ENCODE data around the gene PTPRR. TPM values are rescaled to one million over a fixed set of nuclear protein-coding genes. Genes with fewer than 3 reads are reported as not detected.
A peak's percentile ranks its signal among the peaks of the same experiment; 100 is the strongest.

PTPRR gene
- total and polyA plus RNA-seq, 12 donors: 0.20 to 1.7 (median 0.74) TPM

- no peak overlapping the region for H3K4me3 ChIP-seq
- H3K27ac ChIP-seq: peak overlapping the region in 3 of 10 donors; percentile 18 to 56 (median 18)
- DNase-seq: no peak
- intact Hi-C loops (cut with DNase I): loop anchor here in 2 of 10 donors (10.0 kb wide), 1 partner anchor 49 kb away; no protein-coding TSS in a partner anchor
- TF ChIP-seq, protein P1, sequence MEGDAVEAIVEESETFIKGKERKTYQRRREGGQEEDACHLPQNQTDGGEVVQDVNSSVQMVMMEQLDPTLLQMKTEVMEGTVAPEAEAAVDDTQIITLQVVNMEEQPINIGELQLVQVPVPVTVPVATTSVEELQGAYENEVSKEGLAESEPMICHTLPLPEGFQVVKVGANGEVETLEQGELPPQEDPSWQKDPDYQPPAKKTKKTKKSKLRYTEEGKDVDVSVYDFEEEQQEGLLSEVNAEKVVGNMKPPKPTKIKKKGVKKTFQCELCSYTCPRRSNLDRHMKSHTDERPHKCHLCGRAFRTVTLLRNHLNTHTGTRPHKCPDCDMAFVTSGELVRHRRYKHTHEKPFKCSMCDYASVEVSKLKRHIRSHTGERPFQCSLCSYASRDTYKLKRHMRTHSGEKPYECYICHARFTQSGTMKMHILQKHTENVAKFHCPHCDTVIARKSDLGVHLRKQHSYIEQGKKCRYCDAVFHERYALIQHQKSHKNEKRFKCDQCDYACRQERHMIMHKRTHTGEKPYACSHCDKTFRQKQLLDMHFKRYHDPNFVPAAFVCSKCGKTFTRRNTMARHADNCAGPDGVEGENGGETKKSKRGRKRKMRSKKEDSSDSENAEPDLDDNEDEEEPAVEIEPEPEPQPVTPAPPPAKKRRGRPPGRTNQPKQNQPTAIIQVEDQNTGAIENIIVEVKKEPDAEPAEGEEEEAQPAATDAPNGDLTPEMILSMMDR (IDR thresholded peaks at IDR 0.05): no peak
- H3K4me1 ChIP-seq: peaks cover 0 to 82% (median 5%) of the 10 kb centered on the region in 9 donors
- 17 to 28% methylated on average over 5 of the region's 5 CpGs for WGBS, 2 donors
- peak in 1 of 8 donors; percentile 62 for ATAC-seq
- peaks cover 0 to 3% (median 0%) of the 10 kb centered on the region in 9 donors for H3K36me3 ChIP-seq
- no peaks in the 10 kb centered on the region for H3K9me3 ChIP-seq
- H3K27me3 ChIP-seq: peaks cover 0 to 17% (median 0%) of the 10 kb centered on the region in 7 donors
Observed at GRCh38 chr12:70615174-70615866, 305.2 kb downstream of the PTPRR start.

DNA sequence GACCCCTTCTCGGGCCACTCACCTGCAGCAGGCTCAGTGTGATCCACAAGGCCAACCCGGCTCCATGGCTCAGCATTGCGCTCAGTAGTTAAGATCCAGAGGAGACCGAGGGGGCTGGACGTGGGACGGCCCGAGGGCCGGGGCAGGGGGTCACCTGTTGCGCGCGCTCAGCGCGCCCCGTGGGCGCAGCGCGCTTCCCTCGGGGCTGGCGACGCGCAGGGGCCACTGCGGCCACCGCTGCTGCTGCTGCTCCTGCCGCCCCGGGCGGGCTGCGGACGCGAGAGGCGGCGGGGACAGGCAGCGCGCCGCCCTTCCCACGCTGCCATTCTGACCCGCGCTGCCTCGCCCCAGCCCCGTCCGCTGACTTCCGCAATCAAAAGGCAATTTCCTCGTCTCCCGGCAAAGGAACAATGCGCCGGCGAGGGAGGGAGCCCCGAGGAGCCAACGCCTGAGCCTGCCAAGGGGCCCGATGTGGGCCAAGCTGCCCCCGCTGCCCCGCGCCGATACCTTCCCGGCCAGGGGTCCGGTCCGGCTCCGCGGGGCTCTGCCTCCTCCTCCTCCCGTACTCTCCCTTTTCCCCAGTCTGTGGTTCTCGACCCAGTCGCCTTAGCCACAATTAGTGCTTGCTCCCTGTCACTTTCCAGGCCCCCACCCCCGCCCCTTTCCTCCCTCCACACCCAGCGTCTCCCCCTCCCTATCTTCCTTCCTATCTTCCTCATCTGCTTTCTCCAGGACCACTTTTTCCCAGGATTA is 310.6 kb downstream of the PTPRR start:
- peak; percentile 84 to 94 (median 88) for ATAC-seq
- Histone ChIP-seq H3K4me3 (peak overlapping the region; percentile 42 to 69 (median 60)), H3K27me3 (peaks cover 0 to 49% (median 19%) of the 10 kb centered on the region in 7 donors), H3K9me3 (no peaks in the 10 kb centered on the region), H3K36me3 (peaks cover 0 to 9% (median 0%) of the 10 kb centered on the region in 9 donors), H3K27ac (peak overlapping the region; percentile 68 to 90 (median 83)), H3K4me1 (peaks cover 0 to 57% (median 8%) of the 10 kb centered on the region in 9 donors)
- DNase-seq: peak; percentile 64 to 74
- intact Hi-C loops (cut with DNase I): loop anchor here in 5 of 10 donors (5.0 to 10.0 kb wide), 2 partner anchors 37 to 55 kb away; no protein-coding TSS in a partner anchor
- TF ChIP-seq, protein P1 (IDR thresholded peaks at IDR 0.05): no peak
- WGBS, 2 donors: 1 to 2% methylated on average over 60 to 63 of the region's 63 CpGs

GRCh38 chr12:70609203-70609602 is 311.3 kb downstream of the PTPRR start:
- intact Hi-C loops (cut with DNase I): loop anchor here in 1 of 10 donors (10.0 kb wide), 1 partner anchor 56 kb away; no protein-coding TSS in a partner anchor
- peak in 5 of 8 donors; percentile 4 to 29 (median 15) for ATAC-seq

More at GRCh38 chr12:70609203-70609602, 311.3 kb downstream of the PTPRR start:
- H3K27ac ChIP-seq: peak overlapping the region; percentile 68 to 90 (median 83)
- no peak for DNase-seq
- 48 to 60% methylated on average over 2 of the region's 2 CpGs for WGBS, 2 donors
- no peaks in the 10 kb centered on the region for H3K9me3 ChIP-seq
- H3K4me3 ChIP-seq: peak overlapping the region; percentile 42 to 69 (median 60)
- peaks cover 0 to 49% (median 19%) of the 10 kb centered on the region in 7 donors for H3K27me3 ChIP-seq
- H3K36me3 ChIP-seq: peaks cover 0 to 16% (median 0%) of the 10 kb centered on the region in 9 donors
- H3K4me1 ChIP-seq: peaks cover 0 to 51% (median 8%) of the 10 kb centered on the region in 9 donors
- TF ChIP-seq, protein P1 (IDR thresholded peaks at IDR 0.05): no peak

Measured in heart right ventricle (tissue), 16 donors.